HG03159 (cell line): Measurements from ENCODE around the gene STARD3NL.
"Not testable (repeated sequence)": the region's sequence is repeated elsewhere in the genome, so short reads cannot be mapped to it uniquely, and the experiment has no call there.

Experiments used
- ATAC-seq: cut with Tn5 transposase; IDR thresholded peaks from one replicate; pipeline ENCODE4 v1.9.1; 2021; ENCODE audit warnings: mild to moderate bottlenecking, moderate library complexity; ENCODE audit not compliant: unreplicated experiment

Gene STARD3NL

GRCh38 chr7:38262545-38262944 lies 84.5 kb downstream of the STARD3NL start:
- no peak for ATAC-seq

- not testable (repeated sequence) for ATAC-seq
Observed at GRCh38 chr7:38263274-38263673, 85.2 kb downstream of the STARD3NL start.

GRCh38 chr7:38264602-38265001 lies 86.6 kb downstream of the STARD3NL start:
- not testable (repeated sequence) for ATAC-seq

GRCh38 chr7:38265958-38266357 lies 87.9 kb downstream of the STARD3NL start:
- ATAC-seq = peak; percentile 44

- ATAC-seq = not testable (repeated sequence)
Observed at GRCh38 chr7:38269704-38270346, 91.8 kb downstream of the STARD3NL start.

- ATAC-seq = not testable (repeated sequence)
Observed at GRCh38 chr7:38270405-38270804, 92.4 kb downstream of the STARD3NL start.

- no peak for ATAC-seq
Observed at GRCh38 chr7:38273286-38273995, 95.4 kb downstream of the STARD3NL start, which contains the start of gene TARP. Gene TARP (minus strand): TSS chr7:38273636.

- ATAC-seq = no peak
Observed at GRCh38 chr7:38274486-38274885, 96.4 kb downstream of the STARD3NL start.

- no peak for ATAC-seq
Observed at GRCh38 chr7:38274927-38275620, 97.0 kb downstream of the STARD3NL start.

- ATAC-seq = no peak
Observed at GRCh38 chr7:38276096-38276877, 98.2 kb downstream of the STARD3NL start.

- ATAC-seq = no peak
Observed at GRCh38 chr7:38280000-38280399, 102.0 kb downstream of the STARD3NL start.
